Astrocyte (in vitro differentiated cells and primary cell): ENCODE results near the gene AFF3.

ENCODE experiments used
- EZH2 ChIP-seq: IDR thresholded peaks from 2 replicates; pipeline ENCODE4 v1.6.1; 2012; ENCODE audit warnings: mild to moderate bottlenecking, low read length, inconsistent platforms; ENCODE audit not compliant: insufficient read depth
- TF ChIP-seq, protein P1 (sequence below): IDR thresholded peaks from 2 replicates; pipeline ENCODE4 v1.5.1; 2011; ENCODE audit warnings: low read depth, mild to moderate bottlenecking, inconsistent platforms, low read length, moderate library complexity; ENCODE audit not compliant: insufficient read depth

DNA sequence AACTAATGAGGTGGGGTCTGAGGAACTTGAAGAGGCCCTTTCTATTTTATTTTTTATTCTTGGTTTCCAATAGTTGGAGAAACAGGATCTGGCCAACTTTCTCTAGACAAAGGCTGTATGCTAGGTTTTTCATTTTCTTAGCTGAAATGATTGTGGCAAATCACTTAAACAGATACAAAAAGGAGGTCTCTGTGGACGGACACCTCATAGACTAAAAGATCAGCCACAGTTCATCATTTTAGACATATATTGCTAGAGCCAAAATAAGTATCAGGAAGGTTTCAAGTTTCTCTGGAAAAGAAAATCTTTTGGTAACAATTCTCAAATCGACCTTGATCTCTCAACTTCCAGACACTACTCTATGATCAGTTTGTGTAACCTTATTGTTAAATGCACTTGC lies 428.0 kb downstream of the AFF3 start:
- TF ChIP-seq, protein P1, sequence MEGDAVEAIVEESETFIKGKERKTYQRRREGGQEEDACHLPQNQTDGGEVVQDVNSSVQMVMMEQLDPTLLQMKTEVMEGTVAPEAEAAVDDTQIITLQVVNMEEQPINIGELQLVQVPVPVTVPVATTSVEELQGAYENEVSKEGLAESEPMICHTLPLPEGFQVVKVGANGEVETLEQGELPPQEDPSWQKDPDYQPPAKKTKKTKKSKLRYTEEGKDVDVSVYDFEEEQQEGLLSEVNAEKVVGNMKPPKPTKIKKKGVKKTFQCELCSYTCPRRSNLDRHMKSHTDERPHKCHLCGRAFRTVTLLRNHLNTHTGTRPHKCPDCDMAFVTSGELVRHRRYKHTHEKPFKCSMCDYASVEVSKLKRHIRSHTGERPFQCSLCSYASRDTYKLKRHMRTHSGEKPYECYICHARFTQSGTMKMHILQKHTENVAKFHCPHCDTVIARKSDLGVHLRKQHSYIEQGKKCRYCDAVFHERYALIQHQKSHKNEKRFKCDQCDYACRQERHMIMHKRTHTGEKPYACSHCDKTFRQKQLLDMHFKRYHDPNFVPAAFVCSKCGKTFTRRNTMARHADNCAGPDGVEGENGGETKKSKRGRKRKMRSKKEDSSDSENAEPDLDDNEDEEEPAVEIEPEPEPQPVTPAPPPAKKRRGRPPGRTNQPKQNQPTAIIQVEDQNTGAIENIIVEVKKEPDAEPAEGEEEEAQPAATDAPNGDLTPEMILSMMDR, result no peak
- no peak for TF ChIP-seq EZH2
